H9 (cell line): ENCODE data around the gene LYRM1. TPM values are rescaled to one million over a fixed set of nuclear protein-coding genes. Genes with fewer than 3 reads are reported as not detected.

Source experiments
- DNase-seq: peaks from one replicate; pipeline ENCODE4 v3.0.0-alpha.2; 2017
- H2AFZ ChIP-seq: one replicate; pipeline ENCODE4 v1.6.1; 2013; ENCODE audit warnings: mild to moderate bottlenecking, low read length, control low read depth, moderate library complexity
- H2AK5ac ChIP-seq: 2 replicates; pipeline ENCODE4 v1.6.1; 2013; ENCODE audit warnings: low read length, control low read depth, mixed read lengths; ENCODE audit not compliant: insufficient read length
- H2BK120ac ChIP-seq: one replicate; pipeline ENCODE4 v1.6.1; 2013; ENCODE audit warnings: low read depth, mild to moderate bottlenecking, low read length, control low read depth, inconsistent platforms; ENCODE audit not compliant: poor library complexity, severe bottlenecking
- H2BK12ac ChIP-seq: 2 replicates; pipeline ENCODE4 v1.6.1; 2013; ENCODE audit warnings: low read length, control low read depth, mixed read lengths, low read depth; ENCODE audit not compliant: insufficient read length
- H2BK15ac ChIP-seq: 2 replicates; pipeline ENCODE4 v1.6.1; 2013; ENCODE audit warnings: low read depth, low read length, control low read depth
- H2BK20ac ChIP-seq: one replicate; pipeline ENCODE4 v1.6.1; 2013; ENCODE audit warnings: low read depth, mild to moderate bottlenecking, low read length, control low read depth, inconsistent platforms; ENCODE audit not compliant: poor library complexity, severe bottlenecking
- H2BK5ac ChIP-seq: 2 replicates; pipeline ENCODE4 v1.6.1; 2013; ENCODE audit warnings: low read length, control low read depth, mixed read lengths; ENCODE audit not compliant: insufficient read length
- H3K14ac ChIP-seq: 2 replicates; pipeline ENCODE4 v1.6.1; 2013; ENCODE audit warnings: low read length, control low read depth; ENCODE audit not compliant: insufficient read depth
- H3K18ac ChIP-seq: 2 replicates; pipeline ENCODE4 v1.6.1; 2013; ENCODE audit warnings: low read depth, mild to moderate bottlenecking, mixed read lengths, low read length, control low read depth; ENCODE audit not compliant: insufficient read length
- H3K23ac ChIP-seq: 2 replicates; pipeline ENCODE4 v1.6.1; 2013; ENCODE audit warnings: low read length, control low read depth, mixed read lengths, low read depth; ENCODE audit not compliant: insufficient read length
- H3K23me2 ChIP-seq: 2 replicates; pipeline ENCODE4 v1.6.1; 2013; ENCODE audit warnings: low read depth, mild to moderate bottlenecking, mixed read lengths, low read length, control low read depth; ENCODE audit not compliant: insufficient read length, poor library complexity, severe bottlenecking
- H3K27ac ChIP-seq: 2 replicates; pipeline ENCODE4 v1.5.1; 2013; ENCODE audit warnings: low read length, control low read depth, mixed read lengths, low read depth; ENCODE audit not compliant: insufficient read length
- H3K27me3 ChIP-seq: 2 replicates; pipeline ENCODE4 v1.6.1; 2013; ENCODE audit warnings: low read length, control low read depth, inconsistent platforms; ENCODE audit not compliant: insufficient read depth
- H3K4ac ChIP-seq: 2 replicates; pipeline ENCODE4 v1.6.1; 2013; ENCODE audit warnings: low read depth, mild to moderate bottlenecking, control low read depth, inconsistent platforms, low read length, moderate library complexity
- H3K4me1 ChIP-seq: 2 replicates; pipeline ENCODE4 v1.6.1; 2013; ENCODE audit warnings: low read length, control low read depth, inconsistent platforms; ENCODE audit not compliant: insufficient read depth
- H3K4me2 ChIP-seq: 2 replicates; pipeline ENCODE4 v1.6.1; 2013; ENCODE audit warnings: low read length, control low read depth, mixed read lengths; ENCODE audit not compliant: insufficient read length, insufficient read depth
- H3K56ac ChIP-seq: 2 replicates; pipeline ENCODE4 v1.6.1; 2013; ENCODE audit warnings: low read depth, mild to moderate bottlenecking, mixed read lengths, low read length, control low read depth; ENCODE audit not compliant: insufficient read length
- H3K79me1 ChIP-seq: 2 replicates; pipeline ENCODE4 v1.6.1; 2013; ENCODE audit warnings: low read depth, mild to moderate bottlenecking, moderate library complexity, low read length, control low read depth, inconsistent platforms; ENCODE audit not compliant: insufficient read depth, poor library complexity, severe bottlenecking
- H3K79me2 ChIP-seq: 2 replicates; pipeline ENCODE4 v1.6.1; 2013; ENCODE audit warnings: low read length, control low read depth, inconsistent platforms; ENCODE audit not compliant: insufficient read depth
- H3K9ac ChIP-seq: 2 replicates; pipeline ENCODE4 v1.6.1; 2013; ENCODE audit warnings: low read length, control low read depth, mixed read lengths; ENCODE audit not compliant: insufficient read length; ENCODE audit errors: extremely low read depth
- H3K9me3 ChIP-seq: one replicate; pipeline ENCODE4 v1.6.1; 2013; ENCODE audit warnings: low read depth, low read length, inconsistent platforms; ENCODE audit not compliant: control insufficient read depth
- H3T11ph ChIP-seq: one replicate; pipeline ENCODE4 v1.6.1; 2013; ENCODE audit warnings: mild to moderate bottlenecking, low read length, control low read depth, inconsistent platforms
- H4K20me1 ChIP-seq: one replicate; pipeline ENCODE4 v1.6.1; 2013; ENCODE audit not compliant: control insufficient read depth, insufficient read length, insufficient read depth
- H4K5ac ChIP-seq: 2 replicates; pipeline ENCODE4 v1.6.1; 2013; ENCODE audit warnings: low read depth, mild to moderate bottlenecking, mixed read lengths, low read length, control low read depth; ENCODE audit not compliant: insufficient read length
- H4K8ac ChIP-seq: replicated peaks from 2 replicates; pipeline ENCODE4 v1.6.1; 2013; ENCODE audit warnings: low read length, control low read depth, mixed read lengths, low read depth; ENCODE audit not compliant: insufficient read length
- H4K91ac ChIP-seq: 2 replicates; pipeline ENCODE4 v1.6.1; 2013; ENCODE audit warnings: low read depth, mild to moderate bottlenecking, moderate library complexity, mixed read lengths, low read length, control low read depth; ENCODE audit not compliant: insufficient read length
- H3K27ac Mint-ChIP-seq, 3 experiments: 2 replicates in 2 of 3; 3 replicates in 1 of 3; pipeline ENCODE4 v1.8.0; 2020 to 2021; ENCODE audit warnings: mixed read lengths in 3 of 3, mild to moderate bottlenecking in 1 of 3, moderate library complexity in 1 of 3
- H3K27me3 Mint-ChIP-seq: 2 replicates; pipeline ENCODE4 v1.8.0; 2021; ENCODE audit warnings: low read depth, mild to moderate bottlenecking, moderate library complexity, mixed read lengths
- H3K36me3 Mint-ChIP-seq, 3 experiments: 2 replicates in 2 of 3; 3 replicates in 1 of 3; pipeline ENCODE4 v1.8.0; 2020 to 2021; ENCODE audit warnings: low read depth in 3 of 3, mixed read lengths in 3 of 3; ENCODE audit not compliant: insufficient read depth in 1 of 3
- H3K4me1 Mint-ChIP-seq, 2 experiments: 2 replicates each; pipeline ENCODE4 v1.8.0; 2020; ENCODE audit warnings: mixed read lengths in 2 of 2
- H3K4me3 Mint-ChIP-seq, 2 experiments: 2 replicates in 1 of 2; 3 replicates in 1 of 2; pipeline ENCODE4 v1.8.0; 2020 to 2021; ENCODE audit warnings: mild to moderate bottlenecking in 2 of 2, mixed read lengths in 2 of 2, moderate library complexity in 1 of 2
- H3K9me3 Mint-ChIP-seq, 2 experiments: 2 replicates in 1 of 2; 3 replicates in 1 of 2; pipeline ENCODE4 v1.8.0; 2020; ENCODE audit warnings: mild to moderate bottlenecking in 2 of 2, mixed read lengths in 2 of 2, moderate library complexity in 1 of 2
- WGBS: extraction: QIAGEN DNeasy Blood & Tissue Kit; methylation state at CpG from one replicate; pipeline ENCODE4 v1.1.7; 2013; ENCODE audit warnings: missing lambda C conversion rate, low lambda C conversion rate, mixed read lengths; ENCODE audit not compliant: insufficient read length; ENCODE audit errors: extremely low coverage; 5-methylcytosine and 5-hydroxymethylcytosine counted together
- total RNA-seq: library from RNA; stranded (reverse); gene quantifications from 2 replicates; pipeline ENCODE4 v1.2.1, GENCODE V29; 2021
- TF ChIP-seq, protein P1 (sequence below): fragments of 200-600 bp; sonication (generic); conservative IDR thresholded peaks from 3 replicates; pipeline ENCODE4 v1.8.0; 2021; ENCODE audit warnings: antibody characterized with exemption, mild to moderate bottlenecking

Gene LYRM1
- total RNA-seq, 1 experiment from 2014 or later: 9.6 TPM

DNA sequence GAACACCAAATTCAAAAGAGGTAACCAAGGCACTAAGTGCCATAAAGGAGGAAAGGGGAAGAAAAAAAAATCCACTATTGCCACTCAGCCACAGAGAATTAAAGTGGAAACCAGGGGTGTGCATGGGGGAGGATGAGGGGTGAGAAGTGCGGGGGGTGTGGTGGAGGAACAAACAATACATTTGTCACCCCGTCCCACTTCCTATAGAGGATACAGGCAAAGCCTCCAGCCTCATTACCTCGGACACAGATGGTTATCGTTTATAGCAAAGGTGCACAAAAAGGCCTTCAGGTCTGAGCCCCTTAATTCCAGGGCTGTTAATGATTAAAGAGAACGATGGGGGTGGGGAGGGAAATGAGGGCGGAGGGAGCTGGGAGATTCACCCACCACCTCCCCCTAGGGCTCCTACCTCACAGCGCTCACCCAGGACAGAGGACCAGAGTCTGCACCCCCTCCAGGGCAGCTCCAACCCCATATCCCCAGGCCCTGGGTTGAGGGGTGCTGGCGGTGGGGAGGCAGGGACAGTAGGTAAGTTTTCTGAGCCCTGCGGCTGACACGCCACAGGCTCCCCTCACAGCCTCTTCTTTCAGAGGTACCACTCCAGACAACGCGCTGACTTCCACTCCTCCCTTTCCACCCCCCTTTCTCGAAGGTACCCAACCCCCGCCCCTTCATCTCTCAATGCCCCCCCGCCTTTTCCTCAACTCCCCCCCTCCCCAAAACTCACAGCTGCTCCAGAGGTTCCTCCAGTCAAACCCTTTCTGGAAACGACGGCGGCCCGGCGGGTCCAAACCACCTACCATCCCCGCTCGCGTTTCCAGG is 883 bp upstream of the LYRM1 start:
- H3K4me3 Mint-ChIP-seq: peak overlapping the region; percentile 75 to 96
- H3K79me1 ChIP-seq: peaks cover 5% of the 10 kb centered on the region
- H3K4me1 Mint-ChIP-seq: peaks cover 47 to 51% of the 10 kb centered on the region in 2 experiments
- no CpG with 5 or more reads among the region's 23 CpGs for WGBS
- peaks cover 14% of the 10 kb centered on the region for H3K23me2 ChIP-seq
- no peaks in the 10 kb centered on the region for H3K9me3 ChIP-seq
- no peaks in the 10 kb centered on the region for H4K20me1 ChIP-seq
- peak overlapping the region; percentile 50 for H3K9ac ChIP-seq
- no peaks in the 10 kb centered on the region for H3K27me3 ChIP-seq
- H3K18ac ChIP-seq: peak overlapping the region; percentile 29
- H3K4me1 ChIP-seq: no peaks in the 10 kb centered on the region
- no peak overlapping the region for H3K23ac ChIP-seq
- no peak overlapping the region for H3K56ac ChIP-seq
- H2BK5ac ChIP-seq: no peak overlapping the region
- DNase-seq: no peak
- no peak overlapping the region for H4K91ac ChIP-seq
- H2BK20ac ChIP-seq: no peak overlapping the region
- no peak overlapping the region for H3K4ac ChIP-seq
- TF ChIP-seq, protein P1, sequence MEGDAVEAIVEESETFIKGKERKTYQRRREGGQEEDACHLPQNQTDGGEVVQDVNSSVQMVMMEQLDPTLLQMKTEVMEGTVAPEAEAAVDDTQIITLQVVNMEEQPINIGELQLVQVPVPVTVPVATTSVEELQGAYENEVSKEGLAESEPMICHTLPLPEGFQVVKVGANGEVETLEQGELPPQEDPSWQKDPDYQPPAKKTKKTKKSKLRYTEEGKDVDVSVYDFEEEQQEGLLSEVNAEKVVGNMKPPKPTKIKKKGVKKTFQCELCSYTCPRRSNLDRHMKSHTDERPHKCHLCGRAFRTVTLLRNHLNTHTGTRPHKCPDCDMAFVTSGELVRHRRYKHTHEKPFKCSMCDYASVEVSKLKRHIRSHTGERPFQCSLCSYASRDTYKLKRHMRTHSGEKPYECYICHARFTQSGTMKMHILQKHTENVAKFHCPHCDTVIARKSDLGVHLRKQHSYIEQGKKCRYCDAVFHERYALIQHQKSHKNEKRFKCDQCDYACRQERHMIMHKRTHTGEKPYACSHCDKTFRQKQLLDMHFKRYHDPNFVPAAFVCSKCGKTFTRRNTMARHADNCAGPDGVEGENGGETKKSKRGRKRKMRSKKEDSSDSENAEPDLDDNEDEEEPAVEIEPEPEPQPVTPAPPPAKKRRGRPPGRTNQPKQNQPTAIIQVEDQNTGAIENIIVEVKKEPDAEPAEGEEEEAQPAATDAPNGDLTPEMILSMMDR: no peak
- peak overlapping the region; percentile 45 to 100 (median 100); a peak in 3 of 7 replicates for H3K27ac Mint-ChIP-seq
- peak overlapping the region; percentile 55 for H3K4me2 ChIP-seq
- no peak overlapping the region for H3K27ac ChIP-seq
- no peak overlapping the region for H2BK15ac ChIP-seq
- no peak overlapping the region for H2BK120ac ChIP-seq
- no peaks in the 10 kb centered on the region; a peak in 1 of 5 replicates for H3K9me3 Mint-ChIP-seq
- H4K8ac ChIP-seq: no peak overlapping the region
- no peak overlapping the region for H4K5ac ChIP-seq
- H2BK12ac ChIP-seq: no peak overlapping the region
- H3K36me3 Mint-ChIP-seq: peaks cover 3 to 26% (median 18%) of the 10 kb centered on the region in 3 experiments; a peak in 6 of 7 replicates
- no peaks in the 10 kb centered on the region for H3K27me3 Mint-ChIP-seq
- H2AFZ ChIP-seq: no peak overlapping the region
- H3T11ph ChIP-seq: no peak overlapping the region
- H3K14ac ChIP-seq: peak overlapping the region; percentile 53; the same call in 1 of the 2 replicates
- peaks cover 17% of the 10 kb centered on the region; the same call in 1 of the 2 replicates for H3K79me2 ChIP-seq
- H2AK5ac ChIP-seq: no peak overlapping the region
